ENCODE measurements around the gene GRK2. TPM values are rescaled to one million over a fixed set of nuclear protein-coding genes. Genes with fewer than 3 reads are reported as not detected.

The GRK2 gene
- polyA plus RNA-seq, 1 donor from 2014 or later, result 47.3 TPM

DNA sequence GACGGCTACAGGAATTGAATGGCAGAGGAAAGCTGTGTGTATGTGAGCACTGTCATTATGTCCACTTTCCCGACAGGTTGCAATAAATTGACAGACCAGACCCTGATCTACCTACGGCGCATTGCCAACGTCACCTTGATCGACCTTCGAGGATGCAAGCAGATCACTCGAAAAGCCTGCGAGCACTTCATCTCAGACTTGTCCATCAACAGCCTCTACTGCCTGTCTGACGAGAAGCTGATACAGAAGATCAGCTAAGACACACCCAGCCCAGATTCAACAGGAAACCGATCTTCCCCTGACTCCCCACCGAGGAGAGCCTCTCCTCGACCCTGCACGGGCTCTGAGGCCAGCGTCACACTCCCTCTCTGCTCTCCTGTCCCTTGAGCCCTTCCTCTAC is 11.5 kb upstream of the GRK2 start:
- TF ChIP-seq SMC3 (conservative IDR thresholded peaks at IDR 0.05; ENCODE audit: poor library complexity) (no peak), POLR2AphosphoS5 (IDR thresholded peaks at IDR 0.05) (no peak)
- TF ChIP-seq, protein P1, sequence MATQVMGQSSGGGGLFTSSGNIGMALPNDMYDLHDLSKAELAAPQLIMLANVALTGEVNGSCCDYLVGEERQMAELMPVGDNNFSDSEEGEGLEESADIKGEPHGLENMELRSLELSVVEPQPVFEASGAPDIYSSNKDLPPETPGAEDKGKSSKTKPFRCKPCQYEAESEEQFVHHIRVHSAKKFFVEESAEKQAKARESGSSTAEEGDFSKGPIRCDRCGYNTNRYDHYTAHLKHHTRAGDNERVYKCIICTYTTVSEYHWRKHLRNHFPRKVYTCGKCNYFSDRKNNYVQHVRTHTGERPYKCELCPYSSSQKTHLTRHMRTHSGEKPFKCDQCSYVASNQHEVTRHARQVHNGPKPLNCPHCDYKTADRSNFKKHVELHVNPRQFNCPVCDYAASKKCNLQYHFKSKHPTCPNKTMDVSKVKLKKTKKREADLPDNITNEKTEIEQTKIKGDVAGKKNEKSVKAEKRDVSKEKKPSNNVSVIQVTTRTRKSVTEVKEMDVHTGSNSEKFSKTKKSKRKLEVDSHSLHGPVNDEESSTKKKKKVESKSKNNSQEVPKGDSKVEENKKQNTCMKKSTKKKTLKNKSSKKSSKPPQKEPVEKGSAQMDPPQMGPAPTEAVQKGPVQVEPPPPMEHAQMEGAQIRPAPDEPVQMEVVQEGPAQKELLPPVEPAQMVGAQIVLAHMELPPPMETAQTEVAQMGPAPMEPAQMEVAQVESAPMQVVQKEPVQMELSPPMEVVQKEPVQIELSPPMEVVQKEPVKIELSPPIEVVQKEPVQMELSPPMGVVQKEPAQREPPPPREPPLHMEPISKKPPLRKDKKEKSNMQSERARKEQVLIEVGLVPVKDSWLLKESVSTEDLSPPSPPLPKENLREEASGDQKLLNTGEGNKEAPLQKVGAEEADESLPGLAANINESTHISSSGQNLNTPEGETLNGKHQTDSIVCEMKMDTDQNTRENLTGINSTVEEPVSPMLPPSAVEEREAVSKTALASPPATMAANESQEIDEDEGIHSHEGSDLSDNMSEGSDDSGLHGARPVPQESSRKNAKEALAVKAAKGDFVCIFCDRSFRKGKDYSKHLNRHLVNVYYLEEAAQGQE (IDR thresholded peaks at IDR 0.05; ENCODE audit: borderline replicate concordance), result no peak
- TF ChIP-seq, protein P2, sequence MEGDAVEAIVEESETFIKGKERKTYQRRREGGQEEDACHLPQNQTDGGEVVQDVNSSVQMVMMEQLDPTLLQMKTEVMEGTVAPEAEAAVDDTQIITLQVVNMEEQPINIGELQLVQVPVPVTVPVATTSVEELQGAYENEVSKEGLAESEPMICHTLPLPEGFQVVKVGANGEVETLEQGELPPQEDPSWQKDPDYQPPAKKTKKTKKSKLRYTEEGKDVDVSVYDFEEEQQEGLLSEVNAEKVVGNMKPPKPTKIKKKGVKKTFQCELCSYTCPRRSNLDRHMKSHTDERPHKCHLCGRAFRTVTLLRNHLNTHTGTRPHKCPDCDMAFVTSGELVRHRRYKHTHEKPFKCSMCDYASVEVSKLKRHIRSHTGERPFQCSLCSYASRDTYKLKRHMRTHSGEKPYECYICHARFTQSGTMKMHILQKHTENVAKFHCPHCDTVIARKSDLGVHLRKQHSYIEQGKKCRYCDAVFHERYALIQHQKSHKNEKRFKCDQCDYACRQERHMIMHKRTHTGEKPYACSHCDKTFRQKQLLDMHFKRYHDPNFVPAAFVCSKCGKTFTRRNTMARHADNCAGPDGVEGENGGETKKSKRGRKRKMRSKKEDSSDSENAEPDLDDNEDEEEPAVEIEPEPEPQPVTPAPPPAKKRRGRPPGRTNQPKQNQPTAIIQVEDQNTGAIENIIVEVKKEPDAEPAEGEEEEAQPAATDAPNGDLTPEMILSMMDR (IDR thresholded peaks at IDR 0.05; ENCODE audit: poor library complexity, severe bottlenecking), result no peak
- Histone ChIP-seq H3K27me3 (ENCODE audit: insufficient read depth, low read depth, low read length) (no peaks in the 10 kb centered on the region), H2AFZ (ENCODE audit: low read depth, low read length) (no peak overlapping the region), H3K9me2 (ENCODE audit: insufficient read depth, low read length) (no peaks in the 10 kb centered on the region), H3K4me2 (ENCODE audit: low read length) (no peak overlapping the region), H3K9ac (ENCODE audit: low read length) (no peak overlapping the region), H3F3A (ENCODE audit: insufficient read depth, low read length, poor library complexity, severe bottlenecking) (no peaks in the 10 kb centered on the region), H3K27ac (ENCODE audit: low read length) (no peak overlapping the region), H3K79me2 (replicated peaks; ENCODE audit: insufficient read depth, low read length) (no peaks in the 10 kb centered on the region), H4K20me1 (ENCODE audit: insufficient read depth) (no peaks in the 10 kb centered on the region), H3K36me3 (ENCODE audit: insufficient read depth, low read length) (peaks cover 8% of the 10 kb centered on the region), H3K9me3 (ENCODE audit: low read length) (no peaks in the 10 kb centered on the region), H3K4me3 (ENCODE audit: low read length) (no peak overlapping the region)

DNA sequence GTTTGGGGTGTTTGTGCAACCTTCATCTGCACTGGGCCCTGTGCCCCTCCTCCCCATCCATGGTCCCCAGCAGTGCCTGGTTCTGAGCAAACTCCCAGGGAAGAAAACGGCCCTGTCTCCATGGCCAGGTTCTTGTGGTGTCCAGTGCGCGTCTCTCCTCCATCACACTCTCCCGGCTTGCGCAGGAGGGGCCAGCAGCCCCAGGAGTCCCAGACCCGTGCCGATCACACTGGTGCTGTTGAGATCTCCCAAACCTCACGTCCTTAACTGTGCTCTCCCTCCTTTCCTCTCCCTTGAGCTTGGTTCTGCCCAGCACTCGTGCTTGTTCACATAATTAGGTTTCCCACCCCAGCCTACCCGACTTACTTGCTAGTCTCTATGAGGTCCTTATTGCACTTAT is 10.9 kb upstream of the GRK2 start:
- Histone ChIP-seq H3K9me2 (ENCODE audit: insufficient read depth, low read length) (no peaks in the 10 kb centered on the region), H3K9ac (ENCODE audit: low read length) (no peak overlapping the region), H3K4me3 (ENCODE audit: low read length) (no peak overlapping the region), H3F3A (ENCODE audit: insufficient read depth, low read length, poor library complexity, severe bottlenecking) (no peaks in the 10 kb centered on the region), H2AFZ (ENCODE audit: low read depth, low read length) (no peak overlapping the region), H3K27me3 (ENCODE audit: insufficient read depth, low read depth, low read length) (no peaks in the 10 kb centered on the region), H3K9me3 (ENCODE audit: low read length) (no peaks in the 10 kb centered on the region), H3K27ac (ENCODE audit: low read length) (no peak overlapping the region), H3K79me2 (replicated peaks; ENCODE audit: insufficient read depth, low read length) (no peaks in the 10 kb centered on the region), H3K36me3 (ENCODE audit: insufficient read depth, low read length) (peaks cover 8% of the 10 kb centered on the region), H4K20me1 (ENCODE audit: insufficient read depth) (no peaks in the 10 kb centered on the region), H3K4me2 (ENCODE audit: low read length) (no peak overlapping the region)
- TF ChIP-seq POLR2AphosphoS5 (IDR thresholded peaks at IDR 0.05), result no peak
- TF ChIP-seq TAF1 (IDR thresholded peaks at IDR 0.05; ENCODE audit: low read depth), result no peak
- TF ChIP-seq, protein P1 (IDR thresholded peaks at IDR 0.05; ENCODE audit: borderline replicate concordance), result no peak
- no peak for TF ChIP-seq RAD21 (conservative IDR thresholded peaks at IDR 0.05)

Data from neural cell (in vitro differentiated cells).